Measurements from ENCODE around the gene AP3S2.

DNA sequence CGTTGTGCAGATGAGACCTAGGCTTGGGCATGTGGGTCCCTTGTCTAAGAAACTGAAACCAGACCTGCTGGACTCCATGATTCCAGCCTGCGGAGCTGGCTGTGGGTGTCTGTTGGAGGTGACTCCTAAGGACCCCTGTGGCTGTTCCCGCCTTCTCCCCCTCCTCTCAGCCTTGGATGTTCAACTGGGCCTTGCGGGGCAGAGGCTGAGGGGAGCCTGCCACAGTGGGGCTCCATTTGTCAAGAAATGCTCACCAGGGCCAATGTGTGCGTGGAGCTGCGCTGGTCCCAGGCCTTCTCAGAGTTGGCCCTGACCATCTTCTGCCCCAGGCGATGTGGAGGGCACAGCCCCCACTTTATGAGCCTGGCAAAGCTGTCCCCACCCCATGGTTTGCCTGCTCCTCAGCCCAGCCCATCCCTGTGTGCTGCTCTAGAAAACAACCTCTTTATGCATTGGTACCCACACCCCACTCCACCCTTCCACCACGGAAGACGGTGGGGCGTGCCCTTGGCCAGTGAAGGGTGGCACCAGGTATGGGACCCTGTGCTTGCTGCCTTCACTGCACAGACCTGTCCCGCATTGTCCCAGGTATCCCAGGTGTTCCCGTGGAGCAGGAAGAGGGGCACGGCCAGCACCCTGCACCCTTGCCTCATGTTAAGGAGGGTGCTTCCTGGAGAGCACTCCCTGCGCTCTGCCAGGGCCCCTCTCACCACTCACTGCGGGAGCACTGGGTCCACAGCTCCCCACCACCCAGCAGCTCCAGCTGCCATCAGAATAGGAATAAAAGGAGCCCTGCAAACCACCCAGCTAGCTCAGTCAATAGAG lies 109.7 kb downstream of the AP3S2 start:
- TF ChIP-seq, protein P1, sequence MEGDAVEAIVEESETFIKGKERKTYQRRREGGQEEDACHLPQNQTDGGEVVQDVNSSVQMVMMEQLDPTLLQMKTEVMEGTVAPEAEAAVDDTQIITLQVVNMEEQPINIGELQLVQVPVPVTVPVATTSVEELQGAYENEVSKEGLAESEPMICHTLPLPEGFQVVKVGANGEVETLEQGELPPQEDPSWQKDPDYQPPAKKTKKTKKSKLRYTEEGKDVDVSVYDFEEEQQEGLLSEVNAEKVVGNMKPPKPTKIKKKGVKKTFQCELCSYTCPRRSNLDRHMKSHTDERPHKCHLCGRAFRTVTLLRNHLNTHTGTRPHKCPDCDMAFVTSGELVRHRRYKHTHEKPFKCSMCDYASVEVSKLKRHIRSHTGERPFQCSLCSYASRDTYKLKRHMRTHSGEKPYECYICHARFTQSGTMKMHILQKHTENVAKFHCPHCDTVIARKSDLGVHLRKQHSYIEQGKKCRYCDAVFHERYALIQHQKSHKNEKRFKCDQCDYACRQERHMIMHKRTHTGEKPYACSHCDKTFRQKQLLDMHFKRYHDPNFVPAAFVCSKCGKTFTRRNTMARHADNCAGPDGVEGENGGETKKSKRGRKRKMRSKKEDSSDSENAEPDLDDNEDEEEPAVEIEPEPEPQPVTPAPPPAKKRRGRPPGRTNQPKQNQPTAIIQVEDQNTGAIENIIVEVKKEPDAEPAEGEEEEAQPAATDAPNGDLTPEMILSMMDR (IDR thresholded peaks at IDR 0.05): no peak
- TF ChIP-seq POLR2A (IDR thresholded peaks at IDR 0.05): no peak

Data from esophagus squamous epithelium (tissue), 4 donors.